SU-DHL-6 (cell line): ENCODE data around the gene OGG1.

Experiments
- H2AFZ ChIP-seq: fragments of 200-600 bp; sonication (generic); 2 replicates; pipeline ENCODE4 v1.6.1; 2014; ENCODE audit warnings: low read depth, mild to moderate bottlenecking, moderate library complexity, mixed read lengths, antibody characterized with exemption, low read length; ENCODE audit not compliant: severe bottlenecking
- H3F3A ChIP-seq: fragments of 200-600 bp; shearing (Covaris generic); 2 replicates; pipeline ENCODE4 v1.6.0; 2016; ENCODE audit warnings: antibody characterized with exemption, mild to moderate bottlenecking; ENCODE audit not compliant: insufficient read depth
- H3K27ac ChIP-seq: fragments of 200-600 bp; sonication (generic); 2 replicates; pipeline ENCODE4 v1.5.1; 2016; ENCODE audit warnings: low read depth, mild to moderate bottlenecking, low read length, moderate library complexity, mixed read lengths
- H3K27me3 ChIP-seq: fragments of 200-600 bp; sonication (generic), shearing (Covaris generic); 2 replicates; pipeline ENCODE4 v1.6.0; 2014; ENCODE audit warnings: mild to moderate bottlenecking, low read length
- H3K36me3 ChIP-seq: fragments of 200-600 bp; sonication (generic); 2 replicates; pipeline ENCODE4 v1.6.1; 2014; ENCODE audit warnings: mild to moderate bottlenecking, low read length, mixed read lengths
- H3K4me2 ChIP-seq: fragments of 300-600, 200-600 bp; shearing (Covaris generic), sonication (generic); 2 replicates; pipeline ENCODE4 v1.6.0; 2014; ENCODE audit warnings: low read length, low read depth, mild to moderate bottlenecking; ENCODE audit not compliant: poor library complexity, severe bottlenecking
- H3K4me3 ChIP-seq: fragments of 200-600 bp; sonication (generic); 2 replicates; pipeline ENCODE4 v1.5.1; 2014; ENCODE audit warnings: antibody characterized with exemption, low read length, mild to moderate bottlenecking, mixed read lengths; ENCODE audit not compliant: insufficient read depth, poor library complexity, severe bottlenecking
- H3K79me2 ChIP-seq: fragments of 200-600 bp; sonication (generic); 2 replicates; pipeline ENCODE4 v1.6.1; 2014; ENCODE audit warnings: mild to moderate bottlenecking, low read length, moderate library complexity; ENCODE audit not compliant: insufficient read depth
- H3K9ac ChIP-seq: fragments of 200-600 bp; sonication (generic); 2 replicates; pipeline ENCODE4 v1.7.0; 2014; ENCODE audit warnings: mild to moderate bottlenecking, low read length
- H3K9me2 ChIP-seq: fragments of 200-600 bp; sonication (generic); replicated peaks from 2 replicates; pipeline ENCODE4 v1.6.1; 2014; ENCODE audit warnings: low read length; ENCODE audit not compliant: insufficient read depth
- H3K9me3 ChIP-seq: fragments of 200-600 bp; sonication (generic); 2 replicates; pipeline ENCODE4 v1.6.1; 2014; ENCODE audit warnings: low read length, mixed read lengths; ENCODE audit not compliant: insufficient read depth
- H4K20me1 ChIP-seq: fragments of 200-600 bp; sonication (generic); 2 replicates; pipeline ENCODE4 v1.6.1; 2014; ENCODE audit warnings: low read depth, mild to moderate bottlenecking, antibody characterized with exemption, low read length, moderate library complexity, mixed read lengths
- CTCF ChIP-seq: fragments of 200-600 bp; sonication (generic); IDR thresholded peaks from one replicate; pipeline ENCODE4 v1.5.1; 2017; ENCODE audit warnings: antibody characterized with exemption, mild to moderate bottlenecking, low read length, moderate library complexity; ENCODE audit not compliant: insufficient read depth, poor library complexity, severe bottlenecking
- EZH2phosphoT487 ChIP-seq: fragments of 200-600 bp; sonication (generic), shearing (Covaris generic); conservative IDR thresholded peaks from 2 replicates; pipeline ENCODE4 v1.6.1; 2018; ENCODE audit warnings: mild to moderate bottlenecking, antibody characterized with exemption, low read length, moderate library complexity, mixed read lengths

Gene OGG1

DNA sequence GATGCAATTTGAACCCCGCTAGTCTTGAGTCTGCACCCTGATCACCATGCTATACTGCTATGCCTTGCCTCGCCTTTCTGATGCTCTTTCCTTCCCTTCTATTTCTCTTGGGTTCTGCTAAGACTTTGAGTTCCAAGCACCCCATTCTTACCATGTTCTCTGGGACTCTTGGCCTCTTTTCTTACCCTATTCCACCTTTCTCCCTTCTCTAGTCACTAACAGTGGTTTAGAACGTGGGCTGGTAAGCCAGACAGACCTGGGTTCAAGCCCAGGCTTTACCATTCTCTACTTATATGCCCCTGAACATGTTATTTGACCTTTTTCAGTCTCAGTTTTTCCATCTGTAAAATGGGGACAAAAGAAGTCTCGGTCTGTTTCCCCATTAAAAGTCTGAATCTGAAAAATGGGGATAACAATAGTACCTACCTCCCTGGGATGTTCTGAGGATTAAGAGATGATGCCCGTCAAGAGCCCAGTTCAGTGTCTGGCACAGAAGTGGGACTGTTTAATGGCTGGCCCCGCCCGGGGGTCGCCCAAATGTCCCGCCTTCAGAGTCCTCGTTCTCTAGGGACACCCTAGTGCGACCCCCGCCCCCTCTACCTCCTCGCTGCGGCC lies 42.1 kb downstream of the OGG1 start:
- peaks cover 9% of the 10 kb centered on the region; the same call in 1 of the 2 replicates for H3F3A ChIP-seq
- peak overlapping the region; percentile 98 for H3K4me3 ChIP-seq
- peak overlapping the region; percentile 89 for H3K4me2 ChIP-seq
- peak overlapping the region; percentile 86 for H3K27ac ChIP-seq
- H4K20me1 ChIP-seq: peaks cover 6% of the 10 kb centered on the region; the same call in 1 of the 2 replicates
- H3K9ac ChIP-seq: peak overlapping the region; percentile 100
- peaks cover 45% of the 10 kb centered on the region for H3K79me2 ChIP-seq
- H3K9me3 ChIP-seq: no peaks in the 10 kb centered on the region
- no peaks in the 10 kb centered on the region for H3K27me3 ChIP-seq
- H3K36me3 ChIP-seq: no peaks in the 10 kb centered on the region; the same call in 1 of the 2 replicates
- peak overlapping the region; percentile 69 for H2AFZ ChIP-seq
- H3K9me2 ChIP-seq: no peaks in the 10 kb centered on the region
- TF ChIP-seq CTCF (no peak), EZH2phosphoT487 (no peak)

GRCh38 chr3:9792405-9793160 lies 42.8 kb downstream of the OGG1 start, which contains the start of the genes ARPC4 and TADA3:
Gene ARPC4, plus strand, starts transcription at chr3:9793082. Its CDS starts 40 bp downstream, at chr3:9793122.
Gene TADA3, minus strand, starts transcription at chr3:9792473. Its CDS starts 1,007 bp downstream, at chr3:9791466.
- Histone ChIP-seq H2AFZ (peak within 1 kb of the TSS; percentile 69), H3K27me3 (no peaks in the 10 kb centered on the region), H3K27ac (peak within 1 kb of the TSS; percentile 86), H4K20me1 (peaks cover 8% of the 10 kb centered on the region; the same call in 1 of the 2 replicates), H3K4me3 (peak within 1 kb of the TSS; percentile 98), H3K79me2 (peaks cover 52% of the 10 kb centered on the region), H3K9ac (peak within 1 kb of the TSS; percentile 100), H3K9me2 (no peaks in the 10 kb centered on the region), H3K36me3 (peaks cover 2% of the 10 kb centered on the region; the same call in 1 of the 2 replicates), H3F3A (peaks cover 8% of the 10 kb centered on the region; the same call in 1 of the 2 replicates), H3K4me2 (peak within 1 kb of the TSS; percentile 89), H3K9me3 (no peaks in the 10 kb centered on the region)
- no peak for TF ChIP-seq EZH2phosphoT487
- no peak for TF ChIP-seq CTCF

- Histone ChIP-seq H3K4me2 (peak overlapping the region; percentile 89), H3K27me3 (no peaks in the 10 kb centered on the region), H3K9me2 (no peaks in the 10 kb centered on the region), H2AFZ (peak overlapping the region; percentile 69), H3F3A (0 out of 2 replicates have a peak, but pooled peaks cover 4% of the 10 kb centered on the region), H4K20me1 (peaks cover 8% of the 10 kb centered on the region; the same call in 1 of the 2 replicates), H3K9me3 (no peaks in the 10 kb centered on the region), H3K79me2 (peaks cover 52% of the 10 kb centered on the region), H3K4me3 (peak overlapping the region; percentile 98), H3K27ac (peak overlapping the region; percentile 86), H3K9ac (peak overlapping the region; percentile 100), H3K36me3 (peaks cover 8% of the 10 kb centered on the region)
- TF ChIP-seq EZH2phosphoT487: no peak
- no peak for TF ChIP-seq CTCF
Measured at GRCh38 chr3:9793161-9793781, 43.5 kb downstream of the OGG1 start.
